Muscle layer of duodenum (tissue), 2 donors: ENCODE data around the gene RRAGD.

Experiments used
- H3K27ac ChIP-seq: one replicate; pipeline ENCODE4 v1.7.0; 2013; ENCODE audit warnings: mild to moderate bottlenecking, low read length
- H3K27me3 ChIP-seq: one replicate; pipeline ENCODE4 v1.7.0; 2013; ENCODE audit warnings: low read depth, mild to moderate bottlenecking, control low read depth, low read length
- H3K36me3 ChIP-seq, 2 donors: one replicate each; pipeline ENCODE4 v1.7.0; 2013; ENCODE audit warnings: low read length in 2 of 2, control low read depth in 1 of 2, mild to moderate bottlenecking in 1 of 2; ENCODE audit not compliant: insufficient read depth in 2 of 2, control insufficient read depth in 1 of 2
- H3K4me1 ChIP-seq, 2 donors: one replicate each; pipeline ENCODE4 v1.7.0; 2013; ENCODE audit warnings: low read length in 2 of 2, mild to moderate bottlenecking in 2 of 2, control low read depth in 1 of 2, moderate library complexity in 1 of 2; ENCODE audit not compliant: insufficient read depth in 2 of 2, control insufficient read depth in 1 of 2
- H3K4me3 ChIP-seq, 2 donors: one replicate each; pipeline ENCODE4 v1.7.0; 2013; ENCODE audit warnings: low read length in 2 of 2, low read depth in 1 of 2, mild to moderate bottlenecking in 1 of 2
- H3K9me3 ChIP-seq, 2 donors: one replicate each; pipeline ENCODE4 v1.7.0; 2013; ENCODE audit warnings: low read length in 2 of 2, control low read depth in 1 of 2, mild to moderate bottlenecking in 1 of 2; ENCODE audit not compliant: control insufficient read depth in 1 of 2
- donor health status: healthy.

Gene RRAGD, protein sequence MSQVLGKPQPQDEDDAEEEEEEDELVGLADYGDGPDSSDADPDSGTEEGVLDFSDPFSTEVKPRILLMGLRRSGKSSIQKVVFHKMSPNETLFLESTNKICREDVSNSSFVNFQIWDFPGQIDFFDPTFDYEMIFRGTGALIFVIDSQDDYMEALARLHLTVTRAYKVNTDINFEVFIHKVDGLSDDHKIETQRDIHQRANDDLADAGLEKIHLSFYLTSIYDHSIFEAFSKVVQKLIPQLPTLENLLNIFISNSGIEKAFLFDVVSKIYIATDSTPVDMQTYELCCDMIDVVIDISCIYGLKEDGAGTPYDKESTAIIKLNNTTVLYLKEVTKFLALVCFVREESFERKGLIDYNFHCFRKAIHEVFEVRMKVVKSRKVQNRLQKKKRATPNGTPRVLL

DNA sequence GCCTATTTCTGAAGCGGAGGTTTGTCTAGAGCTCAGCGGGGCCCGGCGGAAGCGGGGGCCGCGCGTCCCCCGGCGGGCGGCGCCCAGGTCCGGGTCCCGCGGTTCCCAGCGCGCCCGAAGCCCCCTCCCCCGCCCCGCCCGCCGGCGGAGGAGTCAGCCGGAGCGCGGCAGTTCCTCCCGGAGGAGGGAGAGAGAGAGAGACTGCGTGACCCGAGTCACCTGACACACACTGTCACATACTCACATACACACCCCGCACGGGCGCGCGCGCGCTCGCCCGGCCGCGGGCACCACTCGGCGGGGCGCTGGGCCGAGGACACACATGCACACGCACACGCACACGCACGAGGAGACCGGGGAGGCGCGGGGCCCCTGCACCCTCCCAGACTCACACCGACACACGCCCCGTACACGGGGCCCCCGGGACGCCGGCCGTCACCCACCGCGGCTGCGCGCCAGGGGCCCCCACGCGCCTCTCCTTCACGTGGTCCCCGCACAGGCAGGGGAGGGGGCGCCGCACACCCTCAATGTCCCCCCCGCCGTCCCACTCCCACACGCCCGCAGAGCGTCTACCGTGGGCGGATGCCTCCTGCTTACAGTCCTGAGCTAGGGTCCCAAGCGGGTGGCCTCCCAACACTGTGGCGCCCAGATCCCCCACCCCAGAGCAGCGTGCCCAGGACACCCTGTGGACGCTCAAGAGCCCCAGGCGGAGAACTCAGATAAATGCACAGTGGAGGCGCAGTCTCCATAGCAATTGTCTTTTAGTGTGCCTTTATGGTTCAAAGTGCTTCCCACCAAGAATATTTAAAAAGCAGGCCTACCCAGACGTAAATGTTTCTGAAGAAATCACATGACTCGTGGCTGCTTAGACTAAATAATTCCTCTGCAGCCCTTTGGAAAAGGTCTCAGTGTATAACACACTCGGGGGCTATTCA, at the start of gene RRAGD:
Gene RRAGD (minus strand): TSS at position 203 of the 935 bp plus-strand sequence. CDS start 280 bp downstream, outside the sequence.
- H3K27ac ChIP-seq: peak within 1 kb of the TSS; percentile 11
- H3K27me3 ChIP-seq: no peaks in the 10 kb centered on the region
- H3K4me3 ChIP-seq: peak within 1 kb of the TSS; percentile 68 to 77
- no peaks in the 10 kb centered on the region for H3K9me3 ChIP-seq
- H3K36me3 ChIP-seq: no peaks in the 10 kb centered on the region
- H3K4me1 ChIP-seq: peaks cover 0 to 8% of the 10 kb centered on the region in 2 donors

DNA sequence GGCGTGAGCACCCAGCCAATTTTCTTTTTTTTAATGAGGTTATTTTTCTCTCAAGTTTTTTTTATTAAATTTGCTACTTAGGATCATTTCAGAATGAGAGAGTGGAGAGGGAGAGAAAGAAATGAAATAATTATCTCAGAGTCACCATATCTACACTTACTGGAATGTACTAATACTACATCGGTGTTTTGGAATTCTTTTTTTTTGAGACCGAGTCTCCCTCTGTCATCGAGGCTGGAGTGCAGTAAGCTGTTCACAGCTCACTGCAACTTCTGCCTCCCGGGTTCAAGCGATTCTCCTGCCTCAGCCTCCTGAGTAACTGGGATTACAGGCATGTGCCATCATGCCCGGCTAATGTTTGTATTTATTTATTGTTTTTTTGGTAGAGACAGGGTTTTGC, 48.6 kb upstream of the RRAGD start:
- H3K27me3 ChIP-seq: no peaks in the 10 kb centered on the region
- H3K27ac ChIP-seq: no peak overlapping the region

DNA sequence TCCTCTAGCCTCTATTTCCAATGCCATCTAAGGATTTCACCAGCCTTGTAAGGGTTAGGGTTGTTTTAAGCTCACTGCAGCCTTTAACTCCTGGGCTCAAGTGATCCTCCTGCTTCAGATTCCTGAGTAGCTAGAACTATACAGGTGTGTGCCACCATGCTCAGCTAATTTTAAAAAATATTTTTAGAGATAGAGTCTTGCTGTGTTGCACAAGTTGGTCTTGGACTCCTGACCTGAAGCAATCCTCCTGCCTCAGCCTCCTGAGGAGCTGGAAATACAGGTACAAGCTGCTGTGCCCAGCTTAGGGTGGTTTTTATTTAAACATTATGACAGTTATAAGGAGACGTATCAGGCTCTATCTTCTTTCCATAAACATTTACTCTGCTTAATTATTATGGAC, 47.4 kb upstream of the RRAGD start:
- Histone ChIP-seq H3K9me3 (no peaks in the 10 kb centered on the region), H3K4me1 (no peaks in the 10 kb centered on the region), H3K27me3 (no peaks in the 10 kb centered on the region), H3K36me3 (no peaks in the 10 kb centered on the region), H3K4me3 (no peak overlapping the region), H3K27ac (no peak overlapping the region)

More for the DNA sequence above, 48.6 kb upstream of the RRAGD start:
- Histone ChIP-seq H3K4me3 (no peak overlapping the region), H3K9me3 (no peaks in the 10 kb centered on the region), H3K36me3 (no peaks in the 10 kb centered on the region), H3K4me1 (no peaks in the 10 kb centered on the region)

DNA sequence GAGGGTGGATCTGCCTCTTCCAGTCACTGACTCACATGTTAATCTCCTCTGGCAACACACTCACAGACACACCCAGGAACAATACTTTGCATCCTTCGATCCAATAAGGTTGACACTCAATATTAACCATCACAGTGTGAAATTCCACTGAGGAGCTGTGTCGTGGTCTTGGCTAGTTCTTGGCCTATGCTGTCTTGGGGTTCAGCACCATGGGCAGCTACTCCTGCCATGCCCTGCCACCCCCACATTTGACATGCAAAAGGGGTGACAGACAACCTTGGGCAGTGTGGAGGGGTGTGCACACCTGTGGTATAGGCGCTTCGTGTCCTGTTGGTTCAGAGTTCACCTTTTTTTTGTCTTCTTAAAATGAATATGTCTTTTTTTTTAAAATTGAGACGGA, 46.6 kb upstream of the RRAGD start:
- Histone ChIP-seq H3K27me3 (no peaks in the 10 kb centered on the region), H3K4me3 (no peak overlapping the region)

DNA sequence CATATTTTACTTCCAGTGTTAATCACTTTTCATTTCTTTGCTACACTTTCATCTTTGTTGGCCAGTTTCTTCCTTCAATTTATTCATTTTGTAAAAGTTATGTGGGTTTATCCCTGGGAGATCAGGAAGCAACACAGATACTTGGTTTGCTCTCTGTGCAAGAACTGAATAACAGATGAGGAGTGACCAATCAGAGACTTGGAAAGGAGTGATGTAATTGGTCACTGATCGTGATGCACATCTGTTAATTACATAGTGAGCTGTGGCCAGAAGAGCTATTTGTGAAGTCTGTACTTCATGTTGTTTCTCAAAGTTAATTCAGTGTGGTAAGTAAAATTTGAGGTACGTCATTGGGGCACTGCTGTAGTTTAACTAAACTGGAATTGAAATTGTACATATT, 42.2 kb upstream of the RRAGD start:
- H3K27me3 ChIP-seq: no peaks in the 10 kb centered on the region
- H3K4me3 ChIP-seq: no peak overlapping the region
- H3K9me3 ChIP-seq: no peaks in the 10 kb centered on the region
- H3K27ac ChIP-seq: no peak overlapping the region
- H3K36me3 ChIP-seq: no peaks in the 10 kb centered on the region
- no peaks in the 10 kb centered on the region for H3K4me1 ChIP-seq

More for the DNA sequence above, 46.6 kb upstream of the RRAGD start:
- no peaks in the 10 kb centered on the region for H3K9me3 ChIP-seq
- H3K27ac ChIP-seq: no peak overlapping the region
- H3K4me1 ChIP-seq: no peaks in the 10 kb centered on the region
- no peaks in the 10 kb centered on the region for H3K36me3 ChIP-seq

DNA sequence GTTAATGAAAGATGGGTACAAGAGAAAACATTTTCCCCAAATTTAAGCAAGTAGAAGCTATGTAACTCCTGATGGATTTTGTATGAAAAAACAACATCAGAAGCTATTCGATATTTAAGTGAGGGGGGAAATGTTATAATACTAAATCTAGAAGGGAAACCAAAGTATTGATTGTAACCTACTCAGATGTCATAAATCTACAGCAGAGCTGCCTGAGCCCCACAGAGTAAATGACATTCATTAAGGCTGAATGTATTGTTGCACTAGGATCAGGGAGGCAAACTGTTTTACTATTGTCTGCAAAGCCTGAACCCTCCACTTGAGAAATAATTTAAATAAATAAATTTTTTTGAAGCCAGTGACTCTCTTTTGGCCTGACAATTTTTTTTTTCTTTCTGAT, 40.2 kb upstream of the RRAGD start:
- H3K4me1 ChIP-seq: no peaks in the 10 kb centered on the region
- no peaks in the 10 kb centered on the region for H3K9me3 ChIP-seq
- H3K36me3 ChIP-seq: no peaks in the 10 kb centered on the region
- H3K27me3 ChIP-seq: no peaks in the 10 kb centered on the region
- no peak overlapping the region for H3K4me3 ChIP-seq
- H3K27ac ChIP-seq: no peak overlapping the region

DNA sequence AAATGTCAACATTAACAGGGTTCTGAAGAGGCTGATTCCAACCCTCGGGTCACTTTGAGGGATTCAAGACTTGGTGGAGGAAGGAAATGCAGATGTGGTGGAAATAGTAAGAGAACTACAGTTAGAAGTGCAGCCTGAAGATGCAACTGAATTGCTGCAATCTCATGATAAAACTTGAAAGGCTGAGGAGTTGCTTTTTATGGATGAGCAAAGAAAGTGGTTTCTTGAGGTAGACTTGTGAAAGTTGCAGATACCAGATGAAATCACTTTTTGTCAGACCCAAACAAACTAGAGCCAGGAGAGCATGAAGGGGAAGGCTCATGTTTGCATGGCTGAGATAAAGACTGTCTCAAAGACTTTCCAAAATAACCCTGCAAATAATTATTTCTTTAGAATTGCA, 37.1 kb upstream of the RRAGD start:
- Histone ChIP-seq H3K9me3 (no peaks in the 10 kb centered on the region), H3K27ac (no peak overlapping the region), H3K36me3 (no peaks in the 10 kb centered on the region), H3K27me3 (no peaks in the 10 kb centered on the region), H3K4me1 (no peaks in the 10 kb centered on the region), H3K4me3 (no peak overlapping the region)

DNA sequence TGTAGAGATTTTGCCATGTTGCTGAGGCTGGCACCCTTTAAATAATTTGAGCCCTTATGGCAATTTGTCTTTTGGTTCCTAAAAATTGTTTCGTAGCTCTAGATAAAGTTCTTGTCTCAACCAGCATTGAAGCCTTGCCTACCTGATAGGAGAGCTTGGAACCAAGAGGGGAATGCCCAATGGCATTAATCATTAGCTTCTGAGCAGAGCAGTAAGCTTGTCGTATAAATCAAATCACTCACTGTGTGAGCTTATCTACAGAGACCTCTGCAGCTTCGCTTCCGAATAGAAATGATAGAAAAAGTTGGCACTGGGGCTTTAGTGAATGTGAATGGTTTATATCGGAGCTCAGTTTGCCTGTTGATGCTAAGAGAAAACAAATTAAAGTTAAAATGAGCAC, 31.6 kb upstream of the RRAGD start:
- Histone ChIP-seq H3K9me3 (no peaks in the 10 kb centered on the region), H3K27me3 (no peaks in the 10 kb centered on the region), H3K4me1 (no peaks in the 10 kb centered on the region), H3K27ac (no peak overlapping the region), H3K36me3 (no peaks in the 10 kb centered on the region), H3K4me3 (no peak overlapping the region)

DNA sequence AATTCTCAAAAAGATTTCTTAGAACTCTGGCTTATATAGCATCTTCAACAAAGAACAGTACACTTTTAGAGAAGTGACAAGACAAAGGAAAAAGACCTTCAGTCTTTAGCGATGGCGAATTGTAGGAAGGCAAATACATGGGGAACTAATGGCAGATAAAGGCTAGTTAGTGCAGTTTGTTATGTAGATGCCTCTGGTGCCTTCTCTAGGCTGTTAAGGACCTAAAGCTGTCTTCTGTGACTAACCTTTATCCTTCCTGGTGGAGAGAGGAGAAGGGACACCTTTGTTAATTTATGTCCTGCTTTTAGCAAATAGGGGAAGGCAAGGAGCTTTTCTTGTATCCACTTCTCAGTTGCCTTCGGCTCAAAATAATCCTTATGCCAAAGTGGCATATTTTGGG, 28.1 kb upstream of the RRAGD start:
- H3K27me3 ChIP-seq: no peaks in the 10 kb centered on the region
- H3K27ac ChIP-seq: no peak overlapping the region
- no peak overlapping the region for H3K4me3 ChIP-seq
- H3K36me3 ChIP-seq: no peaks in the 10 kb centered on the region
- no peaks in the 10 kb centered on the region for H3K4me1 ChIP-seq
- H3K9me3 ChIP-seq: no peaks in the 10 kb centered on the region

DNA sequence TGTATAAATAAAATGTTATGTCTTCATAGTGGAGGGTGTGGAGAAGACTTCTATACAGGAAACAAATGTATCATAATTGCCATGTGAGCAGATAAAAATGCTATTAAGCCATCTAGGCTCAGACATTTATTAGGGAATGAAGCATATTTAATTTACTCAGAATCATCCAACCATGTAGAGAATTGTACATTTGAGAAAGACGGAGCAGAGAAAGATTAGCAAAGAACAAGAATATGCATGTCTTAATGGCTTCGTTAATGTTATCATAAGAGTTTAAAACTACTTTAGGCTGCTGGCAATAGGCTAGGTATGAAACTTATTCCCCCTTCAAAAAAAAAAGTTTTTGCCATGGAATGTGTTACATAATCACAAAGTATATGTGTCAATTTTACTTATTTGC, 26.9 kb upstream of the RRAGD start:
- no peaks in the 10 kb centered on the region for H3K9me3 ChIP-seq
- H3K36me3 ChIP-seq: no peaks in the 10 kb centered on the region
- no peak overlapping the region for H3K4me3 ChIP-seq

DNA sequence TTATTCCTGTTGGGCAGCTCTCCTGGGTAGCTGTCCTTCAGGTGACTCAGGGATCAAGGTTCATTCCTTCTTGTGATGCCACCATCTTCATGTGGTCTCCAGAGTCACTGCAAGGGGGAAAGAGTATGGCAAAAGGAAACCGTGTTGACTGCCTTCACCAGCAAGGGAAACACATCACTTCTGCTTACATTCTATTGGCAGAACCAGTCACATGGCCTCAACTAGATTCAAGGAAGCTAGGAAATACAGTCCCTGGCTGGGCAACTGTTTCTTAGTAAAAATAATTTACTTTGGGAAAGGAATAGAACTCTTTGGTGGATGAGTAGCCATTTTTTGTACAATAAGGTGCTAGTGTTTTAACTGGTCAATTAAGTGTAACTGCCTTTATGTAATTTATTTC, 26.2 kb upstream of the RRAGD start:
- Histone ChIP-seq H3K27ac (no peak overlapping the region), H3K4me1 (no peaks in the 10 kb centered on the region), H3K27me3 (no peaks in the 10 kb centered on the region), H3K36me3 (no peaks in the 10 kb centered on the region), H3K9me3 (no peaks in the 10 kb centered on the region), H3K4me3 (no peak overlapping the region)

More for the DNA sequence above, 26.9 kb upstream of the RRAGD start:
- Histone ChIP-seq H3K4me1 (no peaks in the 10 kb centered on the region), H3K27ac (no peak overlapping the region), H3K27me3 (no peaks in the 10 kb centered on the region)
